ENCODE results near the gene RARRES2. TPM values are rescaled to one million over a fixed set of nuclear protein-coding genes. Genes with fewer than 3 reads are reported as not detected.

The RARRES2 gene
- total RNA-seq, 1 experiment from 2014 or later: 2.1 TPM

- TF ChIP-seq CBX3 (IDR thresholded peaks at IDR 0.05; ENCODE audit: low read depth) (no peak), ZBTB33 (IDR thresholded peaks at IDR 0.05; ENCODE audit: extremely low read depth, insufficient replicate concordance, low read length) (no peak), POLR2A (IDR thresholded peaks at IDR 0.05; ENCODE audit: borderline replicate concordance, extremely low read depth, insufficient read depth, insufficient read length) (no peak)
Observed at GRCh38 chr7:150330211-150330885, 11.1 kb downstream of the RARRES2 start (continued).

- TF ChIP-seq RAD21 (IDR thresholded peaks at IDR 0.05; ENCODE audit: low read depth) (no peak), CTCF (IDR thresholded peaks at IDR 0.05 in 2 of 3, conservative IDR thresholded peaks at IDR 0.05 in 1 of 3; ENCODE audit: borderline replicate concordance in 1 of 3, insufficient read depth in 1 of 3, low read depth in 2 of 3, low read length in 2 of 3) (no peak), ZBTB33 (IDR thresholded peaks at IDR 0.05; ENCODE audit: extremely low read depth, insufficient replicate concordance, low read length) (no peak), ELF1 (IDR thresholded peaks at IDR 0.05; ENCODE audit: borderline replicate concordance, low read depth) (no peak), SP1 (IDR thresholded peaks at IDR 0.05; ENCODE audit: low read depth) (no peak)
- Histone ChIP-seq H3K27ac (ENCODE audit: low read depth, low read length) (no peak overlapping the region), H3K4me1 (ENCODE audit: control insufficient read depth in 1 of 2, insufficient read depth in 2 of 2, low read length in 2 of 2) (peaks cover 5 to 7% of the 10 kb centered on the region in 2 experiments; a peak in 3 of 4 replicates), H3K4me3 (replicated peaks in 1 of 2; ENCODE audit: low read depth in 1 of 2, low read length in 2 of 2) (no peak overlapping the region), H3K9ac (ENCODE audit: low read length) (no peak overlapping the region), H3K36me3 (ENCODE audit: control insufficient read depth in 1 of 2, insufficient read depth in 2 of 2, low read length in 2 of 2) (peaks cover 0 to 3% of the 10 kb centered on the region in 2 experiments; a peak in 1 of 4 replicates), H4K20me1 (ENCODE audit: insufficient read depth) (no peaks in the 10 kb centered on the region), H3K27me3 (ENCODE audit: insufficient read depth, low read length) (no peaks in the 10 kb centered on the region), H3K79me2 (ENCODE audit: insufficient read depth, low read length) (no peaks in the 10 kb centered on the region), H3K4me2 (ENCODE audit: low read length) (no peak overlapping the region), H3K9me2 (ENCODE audit: insufficient read depth) (no peaks in the 10 kb centered on the region), H2AFZ (ENCODE audit: low read depth, low read length, poor library complexity, severe bottlenecking) (no peak overlapping the region), H3K9me3 (ENCODE audit: control insufficient read depth in 1 of 2, insufficient read depth in 1 of 2, low read depth in 1 of 2, low read length in 2 of 2) (no peaks in the 10 kb centered on the region)
- no TSS peak for BruUV-seq (replicated peaks)
- CTCF ChIA-PET: no interaction called here
- POLR2A ChIA-PET: no interaction called here
- no peak for DNase-seq (ENCODE audit: low read depth, low spot score)
- intact Hi-C loops (cut with micrococcal nuclease): no loop called here
- RAD21 ChIA-PET (ENCODE audit: low non-redundant PET in 1 of 2, low total read pairs in 2 of 2, uncharacterized antibody in 2 of 2, unreplicated experiment in 2 of 2): no interaction called here
- ATAC-seq: no peak
Observed at GRCh38 chr7:150329331-150330120, 11.9 kb downstream of the RARRES2 start.

Data from HCT116 (cell line).